Esophagus squamous epithelium (tissue), 4 donors: Measurements from ENCODE around the gene GPR176.
A peak's percentile ranks its signal among the peaks of the same experiment; 100 is the strongest.

ENCODE experiments used
- CTCF ChIP-seq, 6 experiments: fragments of 450-650 bp in 4 of 6; fragments of 200-600 bp in 2 of 6; sonication (generic) in 2 of 6; IDR thresholded peaks; one replicate each; pipeline ENCODE4 v1.5.1; 2016 to 2019; ENCODE audit warnings: antibody characterized with exemption in 6 of 6, mild to moderate bottlenecking in 4 of 6, moderate library complexity in 4 of 6
- POLR2A ChIP-seq, 4 donors: fragments of 450-650 bp; IDR thresholded peaks; one replicate each; pipeline ENCODE4 v1.6.1; 2017; ENCODE audit warnings: antibody characterized with exemption in 4 of 4, mild to moderate bottlenecking in 4 of 4, moderate library complexity in 3 of 4

- peak in 5 of 6 experiments; percentile 22 to 52 (median 29) for TF ChIP-seq CTCF (IDR thresholded peaks at IDR 0.05)
- TF ChIP-seq POLR2A (IDR thresholded peaks at IDR 0.05) = no peak
Measured at GRCh38 chr15:39801641-39802309, 118.3 kb downstream of the GPR176 start.
